NT2/D1 (cell line): ENCODE data around the gene GLIS1.

ENCODE experiments used
- SUZ12 ChIP-seq: IDR thresholded peaks from 2 replicates; pipeline ENCODE4 v1.6.1; 2011; ENCODE audit not compliant: insufficient read length, insufficient read depth; ENCODE audit errors: extremely low read depth
- YY1 ChIP-seq: IDR thresholded peaks from 2 replicates; pipeline ENCODE4 v1.6.1; 2011; ENCODE audit not compliant: insufficient read length, insufficient read depth

GRCh38 chr1:53700776-53701175, 38.2 kb downstream of the GLIS1 start:
- no peak for TF ChIP-seq YY1
- no peak for TF ChIP-seq SUZ12
